H1 (cell line): ENCODE results near the gene RPL19. TPM values are rescaled to one million over a fixed set of nuclear protein-coding genes. Genes with fewer than 3 reads are reported as not detected.

Experiments used
- CTCF ChIA-PET: fragments of 300-600 bp; sonication (Branson Sonifier 250); formaldehyde crosslinking; loops from one replicate; lab custom pipeline; 2021; ENCODE audit not compliant: partially characterized antibody; lab: Charles Lee
- POLR2A ChIA-PET: fragments of 300-600 bp; sonication (Branson Sonifier 250); formaldehyde crosslinking; loops from one replicate; lab custom pipeline; 2021; ENCODE audit warnings: inconsistent platforms; ENCODE audit not compliant: partially characterized antibody; lab: Charles Lee
- DNase-seq, 2 experiments: peaks; one replicate each; pipeline versions ENCODE4 v3.0.0 to v3.0.0-alpha.2; 2010 to 2022; ENCODE audit warnings: low spot score in 2 of 2, low read depth in 1 of 2, mixed read lengths in 1 of 2
- FAIRE-seq: peaks from 2 replicates; lab custom pipeline; 2011; peaks lifted over from hg19 to GRCh38; lab: Jason Lieb, UNC
- H2AFZ ChIP-seq: 2 replicates; pipeline ENCODE4 v1.8.1; 2012; ENCODE audit warnings: low read length, inconsistent platforms
- H2AK5ac ChIP-seq: 2 replicates; pipeline ENCODE4 v1.6.1; 2013; ENCODE audit warnings: low read depth, low read length
- H2BK120ac ChIP-seq: replicated peaks from 2 replicates; pipeline ENCODE3; 2013; ENCODE audit warnings: low read depth, low read length, inconsistent platforms
- H2BK12ac ChIP-seq: 2 replicates; pipeline ENCODE4 v1.6.1; 2013; ENCODE audit warnings: low read depth, low read length
- H2BK15ac ChIP-seq: 2 replicates; pipeline ENCODE4 v1.6.1; 2013; ENCODE audit warnings: low read length
- H2BK20ac ChIP-seq: 2 replicates; pipeline ENCODE4 v1.6.1; 2013; ENCODE audit warnings: low read length
- H2BK5ac ChIP-seq: 2 replicates; pipeline ENCODE4 v1.6.1; 2013; ENCODE audit warnings: low read depth, low read length
- H3K14ac ChIP-seq: 2 replicates; pipeline ENCODE4 v1.6.1; 2013; ENCODE audit warnings: inconsistent platforms; ENCODE audit not compliant: insufficient read length
- H3K18ac ChIP-seq: 2 replicates; pipeline ENCODE4 v1.6.1; 2013; ENCODE audit warnings: low read length; ENCODE audit errors: extremely low read depth
- H3K23ac ChIP-seq: 2 replicates; pipeline ENCODE4 v1.6.1; 2013; ENCODE audit warnings: inconsistent platforms; ENCODE audit not compliant: insufficient read length
- H3K23me2 ChIP-seq: 2 replicates; pipeline ENCODE4 v1.6.1; 2013; ENCODE audit warnings: low read depth, low read length
- H3K27ac ChIP-seq: 2 replicates; pipeline ENCODE4 v1.6.1; 2011; ENCODE audit warnings: low read depth, low read length, inconsistent platforms
- H3K27me3 ChIP-seq, 4 experiments: replicated peaks in 1 of 4; 1 replicate in 1 of 4; 2 replicates in 3 of 4; pipeline versions ENCODE4 v1.6.1 to v1.8.1; 2011 to 2013; ENCODE audit warnings: low read length in 3 of 4, mild to moderate bottlenecking in 3 of 4, inconsistent platforms in 2 of 4, mixed read lengths in 2 of 4, moderate library complexity in 1 of 4; ENCODE audit not compliant: control insufficient read depth in 3 of 4, insufficient read depth in 3 of 4; ENCODE audit errors: extremely low read depth in 1 of 4
- H3K36me3 ChIP-seq, 4 experiments: 2 replicates each; pipeline versions ENCODE4 v1.6.1 to v1.8.1; 2011 to 2013; ENCODE audit warnings: mild to moderate bottlenecking in 4 of 4, low read length in 3 of 4, moderate library complexity in 2 of 4, control low read depth in 1 of 4, inconsistent platforms in 1 of 4; ENCODE audit not compliant: insufficient read depth in 4 of 4, control insufficient read depth in 2 of 4
- H3K4ac ChIP-seq: replicated peaks from 2 replicates; pipeline ENCODE3; 2013; ENCODE audit warnings: low read length, low read depth, mixed read lengths, inconsistent platforms; ENCODE audit not compliant: insufficient read length
- H3K4me1 ChIP-seq, 4 experiments: replicated peaks in 1 of 4; 1 replicate in 1 of 4; 2 replicates in 3 of 4; pipeline versions ENCODE4 v1.6.1 to v1.8.1; 2011 to 2013; ENCODE audit warnings: low read length in 3 of 4, inconsistent platforms in 2 of 4, mixed read lengths in 1 of 4; ENCODE audit not compliant: insufficient read depth in 4 of 4, control insufficient read depth in 3 of 4
- H3K4me2 ChIP-seq, 2 experiments: 2 replicates each; pipeline versions ENCODE4 v1.6.1 to v1.8.1; 2011 to 2013; ENCODE audit warnings: low read depth in 2 of 2, low read length in 2 of 2, control low read depth in 1 of 2, inconsistent platforms in 1 of 2, mild to moderate bottlenecking in 1 of 2; ENCODE audit not compliant: insufficient read depth in 1 of 2
- H3K4me3 ChIP-seq, 4 experiments: fragments of 200-600, 300-600 bp in 1 of 4; sonication (generic), shearing (Covaris generic), sonication (Bioruptor Twin) in 1 of 4; 2 replicates each; pipeline versions ENCODE4 v1.5.1 to v1.8.1; 2011 to 2016; ENCODE audit warnings: low read length in 4 of 4, low read depth in 3 of 4, control low read depth in 2 of 4, inconsistent platforms in 2 of 4, mild to moderate bottlenecking in 2 of 4, mixed read lengths in 1 of 4, moderate library complexity in 1 of 4; ENCODE audit not compliant: insufficient read depth in 2 of 4; ENCODE audit errors: extremely low read depth in 1 of 4
- H3K56ac ChIP-seq: replicated peaks from 2 replicates; pipeline ENCODE3; 2013; ENCODE audit warnings: low read depth, mild to moderate bottlenecking, mixed read lengths, low read length, inconsistent platforms; ENCODE audit not compliant: insufficient read length
- H3K79me1 ChIP-seq: 2 replicates; pipeline ENCODE4 v1.6.1; 2013; ENCODE audit warnings: low read depth, low read length, control low read depth
- H3K79me2 ChIP-seq, 2 experiments: 2 replicates each; pipeline versions ENCODE4 v1.6.1 to v1.8.1; 2012 to 2013; ENCODE audit warnings: low read length in 2 of 2, mild to moderate bottlenecking in 2 of 2, inconsistent platforms in 1 of 2; ENCODE audit not compliant: insufficient read depth in 2 of 2, control insufficient read depth in 1 of 2
- H3K9ac ChIP-seq, 4 experiments: replicated peaks in 1 of 4; 1 replicate in 1 of 4; 2 replicates in 3 of 4; pipeline versions ENCODE4 v1.6.1 to v1.8.1; 2011 to 2013; ENCODE audit warnings: low read depth in 3 of 4, low read length in 3 of 4, control low read depth in 2 of 4, mild to moderate bottlenecking in 2 of 4, moderate library complexity in 2 of 4, inconsistent platforms in 1 of 4; ENCODE audit errors: extremely low read depth in 1 of 4
- H3K9me3 ChIP-seq, 2 experiments: 2 replicates each; pipeline versions ENCODE4 v1.6.1 to v1.8.1; 2012 to 2013; ENCODE audit warnings: mild to moderate bottlenecking in 2 of 2, moderate library complexity in 2 of 2, control low read depth in 1 of 2, inconsistent platforms in 1 of 2, low read depth in 1 of 2, low read length in 1 of 2, mixed read lengths in 1 of 2; ENCODE audit not compliant: insufficient read depth in 2 of 2
- H4K20me1 ChIP-seq, 2 experiments: replicated peaks in 1 of 2; 2 replicates each; pipeline versions ENCODE3 to v1.8.1; 2011 to 2013; ENCODE audit warnings: inconsistent platforms in 2 of 2, low read length in 2 of 2, mild to moderate bottlenecking in 1 of 2; ENCODE audit not compliant: insufficient read depth in 2 of 2, control insufficient read depth in 1 of 2
- H4K5ac ChIP-seq: 2 replicates; pipeline ENCODE4 v1.6.1; 2013; ENCODE audit warnings: low read length, low read depth, mixed read lengths, inconsistent platforms; ENCODE audit not compliant: insufficient read length
- H4K8ac ChIP-seq: 2 replicates; pipeline ENCODE4 v1.8.0; 2013; ENCODE audit warnings: mild to moderate bottlenecking, moderate library complexity, low read length, inconsistent platforms; ENCODE audit not compliant: insufficient read depth; ENCODE audit errors: extremely low read depth
- H4K91ac ChIP-seq: replicated peaks from 2 replicates; pipeline ENCODE3; 2013; ENCODE audit warnings: low read length, mixed read lengths, inconsistent platforms; ENCODE audit not compliant: insufficient read length
- ASH2L ChIP-seq: fragments of 200-600, 300-600 bp; sonication (generic); IDR thresholded peaks from one replicate; pipeline ENCODE4 v1.7.1; 2017; ENCODE audit warnings: low read length
- EGR1 ChIP-seq: IDR thresholded peaks from 2 replicates; pipeline ENCODE4 v1.6.1; 2011; ENCODE audit warnings: low read depth, low read length, borderline replicate concordance
- JUN ChIP-seq: IDR thresholded peaks from 2 replicates; pipeline ENCODE4 v1.6.1; 2011; ENCODE audit warnings: low read depth, mild to moderate bottlenecking, improper control_type of control experiment, low read length
- POLR2A ChIP-seq, 2 experiments: IDR thresholded peaks; 1 replicate in 1 of 2; 2 replicates in 1 of 2; pipeline ENCODE4 v1.6.1; 2011; ENCODE audit warnings: low read depth in 2 of 2, low read length in 2 of 2, mild to moderate bottlenecking in 2 of 2; ENCODE audit errors: control extremely low read depth in 1 of 2
- RAD21 ChIP-seq, 2 experiments: IDR thresholded peaks in 1 of 2; conservative IDR thresholded peaks in 1 of 2; 2 replicates each; pipeline ENCODE4 v1.6.1; 2011; ENCODE audit warnings: low read depth in 2 of 2, low read length in 2 of 2, improper control_type of control experiment in 1 of 2, inconsistent platforms in 1 of 2, mild to moderate bottlenecking in 1 of 2, moderate library complexity in 1 of 2
- SP1 ChIP-seq: IDR thresholded peaks from 2 replicates; pipeline ENCODE4 v1.6.1; 2011; ENCODE audit warnings: low read depth, low read length
- TAF7 ChIP-seq: optimal IDR thresholded peaks from 2 replicates; pipeline ENCODE3; 2011; ENCODE audit warnings: low read depth, mild to moderate bottlenecking, inconsistent platforms, low read length, moderate library complexity, borderline replicate concordance
- TBP ChIP-seq: IDR thresholded peaks from 2 replicates; pipeline ENCODE4 v1.6.1; 2011; ENCODE audit warnings: low read depth, low read length, improper control_type of control experiment
- YY1 ChIP-seq: IDR thresholded peaks from 2 replicates; pipeline ENCODE4 v1.6.1; 2011; ENCODE audit warnings: low read depth, mild to moderate bottlenecking, low read length
- WGBS, 2 experiments: shearing (Covaris generic) in 1 of 2; methylation state at CpG; one replicate each; pipeline versions ENCODE4 v1.1.6 to v1.1.7; 2013 to 2015; ENCODE audit warnings: low lambda C conversion rate in 2 of 2, mixed read lengths in 2 of 2, inconsistent platforms in 1 of 2, low coverage in 1 of 2, missing lambda C conversion rate in 1 of 2; ENCODE audit not compliant: insufficient replicate concordance in 2 of 2, insufficient coverage in 1 of 2, insufficient read length in 1 of 2; ENCODE audit errors: extremely low coverage in 1 of 2, missing lambda C conversion rate in 1 of 2; 5-methylcytosine and 5-hydroxymethylcytosine counted together
- polyA plus RNA-seq, 7 experiments: library from polyadenylated mRNA; depleted of rRNA in 3 of 7; stranded (reverse) in 5 of 7; unstranded in 2 of 7; fragments of >200 nt in 5 of 7; fragments of 200-250 nt in 2 of 7; gene quantifications; 1 replicate in 5 of 7; 2 replicates in 1 of 7; 4 replicates in 1 of 7; pipeline versions ENCODE4 v1.2.1 to v1.2.3, GENCODE V29; 2011 to 2013; ENCODE audit warnings: missing spikeins in 2 of 7, mixed read lengths in 2 of 7
- total RNA-seq: library from RNA; stranded (reverse); fragmentation: NEBNext Ultra II Directional; extraction: Animal tissue kit (Norgen Biotek cat#: 25700); gene quantifications from 2 replicates; pipeline ENCODE4 v1.2.1, GENCODE V29; 2021

Gene RPL19
- total and polyA plus RNA-seq, 2 of the 8 experiments (the other 6 are each of a cell fraction or from before 2014, with no cell fraction given), result 2,108 to 2,182 TPM

DNA sequence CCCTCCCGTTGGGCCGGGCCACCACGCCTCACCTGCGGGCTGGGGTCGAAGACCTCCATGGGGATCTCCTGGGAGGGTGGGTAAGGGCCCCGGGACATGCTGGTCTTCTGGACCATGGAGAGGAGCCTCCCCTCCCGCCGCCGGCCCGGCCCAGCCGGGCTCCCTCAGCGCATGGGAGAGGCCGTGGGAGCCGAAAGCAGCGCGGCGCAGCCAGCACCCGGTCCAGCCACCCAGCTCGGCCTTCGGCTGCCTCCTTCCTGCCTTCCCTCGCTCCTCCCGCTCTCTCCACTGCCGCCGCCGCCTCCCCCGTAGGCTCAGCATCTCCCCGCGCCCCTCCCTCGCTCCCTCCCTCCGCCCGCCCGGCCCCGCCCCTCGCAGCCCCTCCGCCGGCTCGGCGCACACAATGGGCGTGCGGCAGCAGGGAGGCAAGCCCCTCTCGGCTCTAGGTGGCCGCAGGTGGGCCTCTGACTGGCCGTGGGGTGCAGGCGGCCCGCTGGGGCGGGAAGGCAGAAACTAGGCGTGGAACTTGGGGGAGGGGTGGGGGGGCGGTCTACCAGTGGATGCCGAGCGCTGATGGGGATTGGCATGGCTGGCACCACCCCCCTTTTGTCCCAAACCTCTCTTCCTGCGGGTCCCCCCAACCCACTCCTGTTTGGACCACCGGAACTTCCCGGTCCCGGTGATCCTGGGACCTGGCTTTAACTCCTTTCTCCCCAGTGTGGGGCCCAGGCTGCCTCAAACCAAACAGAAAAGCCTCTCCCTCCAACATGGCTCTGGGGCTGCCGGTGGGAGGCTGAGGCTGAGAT is 2.5 kb upstream of the RPL19 start, which contains the start of gene CACNB1:
Gene CACNB1 (minus strand): TSS at position 290 of the 806 bp plus-strand sequence. CDS start 174 bp downstream, at position 116.
- H3K27ac ChIP-seq, result peak within 1 kb of the TSS; percentile 49; the same call in 1 of the 2 replicates
- DNase-seq (peak in 1 of 2 experiments; percentile 85), FAIRE-seq (no peak)
- H3K14ac ChIP-seq, result no peak within 1 kb of the TSS
- peak within 1 kb of the TSS; percentile 86 for H4K5ac ChIP-seq
- H3K4me3 ChIP-seq, result peak within 1 kb of the TSS; percentile 78 to 89 (median 80)
- H2BK120ac ChIP-seq, result peak within 1 kb of the TSS; percentile 33
- H3K36me3 ChIP-seq, result peaks cover 12 to 27% (median 18%) of the 10 kb centered on the region in 4 experiments
- no peak within 1 kb of the TSS for H3K23ac ChIP-seq
- H3K79me2 ChIP-seq, result peaks cover 7 to 60% of the 10 kb centered on the region in 2 experiments
- ChIA-PET POLR2A (interaction anchor here (0.6 to 5.0 kb wide), 10 partner anchors 10 to 765 kb away, joined by 3 to 49 read pairs (median 4); partner anchors contain the start of genes ARL5C, MED1 and STAC2), CTCF (interaction anchor here (1.0 to 4.1 kb wide), 5 partner anchors 9 to 41 kb away, joined by 4 to 19 read pairs (median 6); no protein-coding TSS in a partner anchor)
- H2BK15ac ChIP-seq, result peak within 1 kb of the TSS; percentile 32; the same call in 1 of the 2 replicates
- H3K56ac ChIP-seq, result peak within 1 kb of the TSS; percentile 55
- H2AK5ac ChIP-seq, result no peak within 1 kb of the TSS
- H4K8ac ChIP-seq, result peak within 1 kb of the TSS; percentile 69
- H4K91ac ChIP-seq, result peak within 1 kb of the TSS; percentile 26
- H3K18ac ChIP-seq, result peak within 1 kb of the TSS; percentile 73; the same call in 1 of the 2 replicates
- H3K23me2 ChIP-seq, result peaks cover 11% of the 10 kb centered on the region
- peak within 1 kb of the TSS; percentile 52; the same call in 1 of the 2 replicates for H2BK12ac ChIP-seq
- H3K9me3 ChIP-seq, result no peaks in the 10 kb centered on the region
- no peak within 1 kb of the TSS for H2AFZ ChIP-seq
- H2BK20ac ChIP-seq, result no peak within 1 kb of the TSS
- H3K4me1 ChIP-seq, result peaks cover 4 to 31% (median 23%) of the 10 kb centered on the region in 4 experiments
- peak within 1 kb of the TSS; percentile 57; the same call in 1 of the 2 replicates for H2BK5ac ChIP-seq
- no peaks in the 10 kb centered on the region for H3K27me3 ChIP-seq
- H4K20me1 ChIP-seq, result peaks cover 2 to 23% of the 10 kb centered on the region in 2 experiments
- WGBS, 2 experiments, result 10% methylated on average over 7 of the region's 55 CpGs; no CpG with 5 or more reads in 1 of the 2 experiments
- peak within 1 kb of the TSS; percentile 26 to 59 (median 51); a peak in 4 of 7 replicates for H3K9ac ChIP-seq
- peak within 1 kb of the TSS; percentile 80 to 82 for H3K4me2 ChIP-seq
- peaks cover 13% of the 10 kb centered on the region for H3K79me1 ChIP-seq
- H3K4ac ChIP-seq, result peak within 1 kb of the TSS; percentile 38
- peak; percentile 20 for TF ChIP-seq TAF7
- peak; percentile 47 for TF ChIP-seq ASH2L
- no peak for TF ChIP-seq JUN
- TF ChIP-seq TBP, result peak; percentile 54; the same call in 1 of the 2 replicates
- TF ChIP-seq RAD21 (IDR thresholded peaks at IDR 0.05 in 1 of 2, conservative IDR thresholded peaks at IDR 0.05 in 1 of 2; ENCODE audit: low read depth in 2 of 2, low read length in 2 of 2), result no peak
- peak in 1 of 2 experiments; percentile 38; a peak in 1 of 3 replicates for TF ChIP-seq POLR2A (IDR thresholded peaks at IDR 0.05; ENCODE audit: control extremely low read depth in 1 of 2, low read depth in 2 of 2, low read length in 2 of 2)
- no peak for TF ChIP-seq SP1
- no peak for TF ChIP-seq EGR1
- TF ChIP-seq YY1, result 0 out of 2 replicates have a peak, but pooled peaks have one; percentile 6
